ENCODE data around the gene SPSB1.

Gene SPSB1

DNA sequence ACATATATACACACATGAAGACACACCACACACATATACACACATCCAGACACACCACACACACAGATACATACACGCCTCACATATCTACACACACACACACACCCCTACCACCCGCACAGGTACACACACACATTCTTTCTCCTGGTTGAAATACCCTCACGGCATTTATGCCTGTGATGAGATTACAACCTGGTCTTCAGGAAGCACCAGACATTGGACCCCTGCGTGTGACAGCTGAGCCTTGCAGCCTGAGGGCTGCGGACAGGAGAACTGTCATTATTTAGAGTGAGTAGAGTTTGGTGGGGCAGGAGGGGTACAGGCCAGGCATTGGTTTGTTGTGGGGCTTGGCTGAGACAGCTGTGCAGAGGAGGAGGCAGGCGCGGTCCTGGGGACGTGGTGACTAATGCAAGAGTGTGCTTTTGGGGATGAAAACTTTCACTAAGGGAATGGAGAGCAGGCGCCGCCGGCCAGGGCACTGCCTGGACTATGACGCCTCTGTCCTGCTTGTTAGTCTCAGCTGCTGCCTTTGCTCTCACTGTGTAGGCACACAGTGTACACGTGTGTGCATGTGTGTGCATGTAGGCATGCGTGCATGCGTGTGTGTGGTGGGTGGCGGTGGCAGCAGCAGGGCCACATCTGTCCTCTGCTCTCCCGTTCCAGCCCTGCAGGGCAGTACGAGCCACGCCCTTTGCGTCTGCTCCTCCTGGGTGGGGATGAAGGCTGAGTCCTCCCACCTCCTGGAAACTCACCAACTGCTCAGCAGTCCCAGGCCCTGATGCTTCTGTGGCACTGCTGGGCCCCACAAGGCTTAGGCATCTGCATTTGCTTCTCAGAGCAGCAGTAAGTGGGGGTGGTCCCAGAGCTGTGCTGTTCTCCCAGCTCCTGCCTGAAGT, 57.6 kb downstream of the SPSB1 start:
- Histone ChIP-seq H3K36me3 (ENCODE audit: control insufficient read depth in 1 of 2, insufficient read depth in 2 of 2, low read length in 2 of 2) (peaks cover 46 to 56% of the 10 kb centered on the region in 2 experiments), H3K18ac (ENCODE audit: low read length) (peak overlapping the region; percentile 37), H2AK5ac (ENCODE audit: low read length) (no peak overlapping the region), H4K91ac (ENCODE audit: low read depth, low read length) (no peak overlapping the region), H2BK12ac (ENCODE audit: low read length) (no peak overlapping the region), H3K9ac (ENCODE audit: low read length) (no peak overlapping the region), H2BK5ac (ENCODE audit: low read depth, low read length, poor library complexity) (no peak overlapping the region), H2BK120ac (ENCODE audit: insufficient read depth, low read length, poor library complexity) (no peak overlapping the region), H3K4me3 (ENCODE audit: low read depth, low read length) (peak overlapping the region; percentile 48), H2AFZ (ENCODE audit: insufficient read depth, low read length, poor library complexity) (no peak overlapping the region), H3K4me2 (ENCODE audit: low read length) (no peak overlapping the region), H3K27me3 (ENCODE audit: insufficient read depth, low read length) (no peaks in the 10 kb centered on the region), H3K9me3 (ENCODE audit: insufficient read depth, low read depth, low read length) (peaks cover 7% of the 10 kb centered on the region), H3K79me2 (ENCODE audit: control insufficient read depth, insufficient read depth, low read length, poor library complexity) (peaks cover 35% of the 10 kb centered on the region), H4K8ac (ENCODE audit: low read depth, low read length) (no peak overlapping the region), H3K4me1 (ENCODE audit: control insufficient read depth in 1 of 2, insufficient read depth in 2 of 2, low read length in 2 of 2) (peaks cover 23 to 42% of the 10 kb centered on the region in 2 experiments), H3K23ac (ENCODE audit: low read length) (peak overlapping the region; percentile 64), H3K79me1 (ENCODE audit: low read length) (no peaks in the 10 kb centered on the region), H3K4ac (ENCODE audit: low read depth, low read length) (peak overlapping the region; percentile 40), H3K14ac (ENCODE audit: low read length) (no peak overlapping the region), H3K27ac (ENCODE audit: low read depth, low read length) (no peak overlapping the region), H4K12ac (ENCODE audit: low read depth, low read length) (no peak overlapping the region)
- DNase-seq, result peak; percentile 70 to 72
- 100% methylated on average over 2 of the region's 20 CpGs for WGBS (ENCODE audit: extremely low coverage, insufficient coverage, insufficient read length)

DNA sequence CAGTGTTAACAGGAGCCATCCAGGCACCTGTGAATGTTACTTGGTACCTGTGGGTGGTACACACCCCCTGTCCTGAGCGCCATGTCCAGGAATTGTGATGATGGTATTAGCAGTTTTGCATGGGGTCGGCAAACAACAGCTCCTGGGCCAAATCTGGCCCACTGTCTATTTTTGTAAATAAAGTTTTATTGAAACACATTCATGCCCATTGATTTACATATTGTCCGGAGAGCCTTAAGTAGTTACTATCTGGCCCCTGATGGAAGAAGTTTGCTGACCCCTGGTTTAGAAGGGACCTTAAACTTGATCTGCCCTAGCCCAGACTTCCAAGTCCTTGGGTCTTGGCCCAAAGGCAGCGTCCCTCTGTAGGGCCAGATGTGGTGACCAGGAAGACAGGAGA, 58.3 kb downstream of the SPSB1 start:
- Histone ChIP-seq H4K8ac (ENCODE audit: low read depth, low read length) (no peak overlapping the region), H4K12ac (ENCODE audit: low read depth, low read length) (no peak overlapping the region), H3K9me3 (ENCODE audit: insufficient read depth, low read depth, low read length) (peaks cover 9% of the 10 kb centered on the region), H3K4ac (ENCODE audit: low read depth, low read length) (peak overlapping the region; percentile 68), H3K18ac (ENCODE audit: low read length) (no peak overlapping the region), H3K14ac (ENCODE audit: low read length) (no peak overlapping the region), H2BK5ac (ENCODE audit: low read depth, low read length, poor library complexity) (no peak overlapping the region), H3K4me1 (ENCODE audit: control insufficient read depth in 1 of 2, insufficient read depth in 2 of 2, low read length in 2 of 2) (peaks cover 19 to 36% of the 10 kb centered on the region in 2 experiments), H3K36me3 (ENCODE audit: control insufficient read depth in 1 of 2, insufficient read depth in 2 of 2, low read length in 2 of 2) (peaks cover 50 to 63% of the 10 kb centered on the region in 2 experiments), H3K9ac (ENCODE audit: low read length) (no peak overlapping the region), H4K91ac (ENCODE audit: low read depth, low read length) (no peak overlapping the region), H2AK5ac (ENCODE audit: low read length) (no peak overlapping the region), H3K4me3 (ENCODE audit: low read depth, low read length) (no peak overlapping the region), H2BK120ac (ENCODE audit: insufficient read depth, low read length, poor library complexity) (no peak overlapping the region), H3K27me3 (ENCODE audit: insufficient read depth, low read length) (no peaks in the 10 kb centered on the region), H2AFZ (ENCODE audit: insufficient read depth, low read length, poor library complexity) (no peak overlapping the region), H3K27ac (ENCODE audit: low read depth, low read length) (no peak overlapping the region), H2BK12ac (ENCODE audit: low read length) (no peak overlapping the region), H3K79me1 (ENCODE audit: low read length) (no peaks in the 10 kb centered on the region), H3K4me2 (ENCODE audit: low read length) (no peak overlapping the region), H3K79me2 (ENCODE audit: control insufficient read depth, insufficient read depth, low read length, poor library complexity) (peaks cover 33% of the 10 kb centered on the region), H3K23ac (ENCODE audit: low read length) (no peak overlapping the region)
- DNase-seq, result no peak
- no CpG with 5 or more reads among the region's 4 CpGs for WGBS (ENCODE audit: extremely low coverage, insufficient coverage, insufficient read length)

DNA sequence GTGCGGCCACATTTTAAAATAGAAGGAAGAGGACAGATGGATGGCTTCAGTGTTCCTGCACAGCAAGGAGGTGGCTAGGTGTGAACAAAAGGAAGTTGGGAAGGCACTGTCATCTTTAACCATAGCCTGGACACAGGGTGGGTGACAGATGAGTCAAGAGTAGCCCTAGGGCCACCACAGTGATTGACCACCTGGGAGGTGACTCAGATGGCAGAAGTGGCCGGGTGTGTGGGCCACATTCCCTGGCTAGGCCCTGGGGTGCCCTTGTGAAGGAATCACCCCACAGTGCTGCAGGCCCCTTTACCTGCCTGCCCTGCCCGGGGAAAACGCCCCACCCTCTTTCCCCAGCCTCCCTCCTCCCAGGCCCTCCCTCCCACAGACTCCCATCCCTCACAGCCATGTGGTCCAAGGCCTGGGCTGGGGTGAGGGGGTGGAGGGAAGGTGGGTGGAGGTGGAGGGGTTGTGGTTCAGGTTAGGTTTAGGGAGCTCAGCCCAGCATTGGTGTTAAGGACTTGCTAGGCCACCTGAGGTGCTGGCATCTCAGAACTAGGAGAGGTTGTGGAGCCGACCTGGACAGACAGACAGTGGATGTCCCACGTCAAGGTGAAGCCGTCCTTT, 59.1 kb downstream of the SPSB1 start:
- no peak overlapping the region for H4K91ac ChIP-seq (ENCODE audit: low read depth, low read length)
- DNase-seq, result no peak
- no peak overlapping the region for H3K4me2 ChIP-seq (ENCODE audit: low read length)
- no peak overlapping the region for H2AK5ac ChIP-seq (ENCODE audit: low read length)
- H3K4ac ChIP-seq (ENCODE audit: low read depth, low read length), result peak overlapping the region; percentile 68
- H3K27me3 ChIP-seq (ENCODE audit: insufficient read depth, low read length), result no peaks in the 10 kb centered on the region
- H3K18ac ChIP-seq (ENCODE audit: low read length), result peak overlapping the region; percentile 31
- H3K14ac ChIP-seq (ENCODE audit: low read length), result no peak overlapping the region
- no peak overlapping the region for H3K9ac ChIP-seq (ENCODE audit: low read length)
- no peak overlapping the region for H2BK120ac ChIP-seq (ENCODE audit: insufficient read depth, low read length, poor library complexity)
- peak overlapping the region; percentile 5 for H4K8ac ChIP-seq (ENCODE audit: low read depth, low read length)
- peaks cover 12% of the 10 kb centered on the region for H3K9me3 ChIP-seq (ENCODE audit: insufficient read depth, low read depth, low read length)
- no peak overlapping the region for H2BK12ac ChIP-seq (ENCODE audit: low read length)
- H2BK5ac ChIP-seq (ENCODE audit: low read depth, low read length, poor library complexity), result no peak overlapping the region
- H3K79me2 ChIP-seq (ENCODE audit: control insufficient read depth, insufficient read depth, low read length, poor library complexity), result peaks cover 33% of the 10 kb centered on the region
- H3K23ac ChIP-seq (ENCODE audit: low read length), result no peak overlapping the region
- WGBS (ENCODE audit: extremely low coverage, insufficient coverage, insufficient read length), result no CpG with 5 or more reads among the region's 7 CpGs
- peaks cover 57 to 68% of the 10 kb centered on the region in 2 experiments for H3K36me3 ChIP-seq (ENCODE audit: control insufficient read depth in 1 of 2, insufficient read depth in 2 of 2, low read length in 2 of 2)
- H3K4me3 ChIP-seq (ENCODE audit: low read depth, low read length), result no peak overlapping the region
- H4K12ac ChIP-seq (ENCODE audit: low read depth, low read length), result no peak overlapping the region
- peaks cover 19 to 36% of the 10 kb centered on the region in 2 experiments for H3K4me1 ChIP-seq (ENCODE audit: control insufficient read depth in 1 of 2, insufficient read depth in 2 of 2, low read length in 2 of 2)
- no peak overlapping the region for H2AFZ ChIP-seq (ENCODE audit: insufficient read depth, low read length, poor library complexity)
- H3K79me1 ChIP-seq (ENCODE audit: low read length), result no peaks in the 10 kb centered on the region
- no peak overlapping the region for H3K27ac ChIP-seq (ENCODE audit: low read depth, low read length)

DNA sequence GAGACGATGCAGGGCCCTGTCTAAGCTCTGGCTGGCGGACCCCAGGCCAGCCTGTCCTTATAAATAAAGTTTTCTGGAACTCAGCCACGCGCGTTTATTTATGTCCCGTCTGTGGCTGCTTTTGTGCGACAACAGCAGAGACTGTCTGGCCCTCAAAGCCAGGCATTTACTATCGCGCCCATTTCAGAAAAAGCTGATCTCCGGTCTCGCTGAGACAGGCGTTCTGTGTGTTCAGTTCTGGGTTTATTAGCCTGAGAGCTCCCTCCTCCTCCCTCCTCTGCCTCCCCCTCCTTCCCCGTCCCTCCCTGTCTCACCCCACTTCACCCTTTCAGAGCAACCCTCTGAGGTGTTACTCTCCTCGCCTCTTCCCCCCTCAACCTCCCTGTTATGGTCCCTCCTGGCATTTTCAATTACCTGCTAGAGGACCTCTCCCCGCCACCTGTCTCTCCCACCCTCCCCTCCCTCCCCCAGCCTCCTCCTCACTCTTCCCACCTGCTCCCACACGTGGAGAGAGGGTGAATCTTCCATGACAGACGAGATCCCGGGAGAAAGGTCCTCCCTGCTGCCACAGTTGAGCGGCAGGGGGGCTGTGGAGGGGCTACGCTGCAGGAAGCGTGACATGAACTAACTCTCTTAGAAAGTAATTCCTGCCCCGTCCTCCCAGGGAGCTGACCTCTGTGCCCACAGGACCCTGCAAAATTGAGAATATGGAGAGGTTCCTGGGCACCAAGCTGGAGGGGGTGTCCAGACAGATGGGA, 59.9 kb downstream of the SPSB1 start:
- no peak overlapping the region for H3K23ac ChIP-seq (ENCODE audit: low read length)
- no peaks in the 10 kb centered on the region for H3K79me1 ChIP-seq (ENCODE audit: low read length)
- no peak overlapping the region for H2BK120ac ChIP-seq (ENCODE audit: insufficient read depth, low read length, poor library complexity)
- peaks cover 34% of the 10 kb centered on the region for H3K79me2 ChIP-seq (ENCODE audit: control insufficient read depth, insufficient read depth, low read length, poor library complexity)
- H2AFZ ChIP-seq (ENCODE audit: insufficient read depth, low read length, poor library complexity), result no peak overlapping the region
- peak overlapping the region; percentile 68 for H3K4ac ChIP-seq (ENCODE audit: low read depth, low read length)
- no peak overlapping the region for H3K4me3 ChIP-seq (ENCODE audit: low read depth, low read length)
- H2BK5ac ChIP-seq (ENCODE audit: low read depth, low read length, poor library complexity), result no peak overlapping the region
- H3K36me3 ChIP-seq (ENCODE audit: control insufficient read depth in 1 of 2, insufficient read depth in 2 of 2, low read length in 2 of 2), result peaks cover 61 to 72% of the 10 kb centered on the region in 2 experiments
- peaks cover 12% of the 10 kb centered on the region for H3K9me3 ChIP-seq (ENCODE audit: insufficient read depth, low read depth, low read length)
- H3K18ac ChIP-seq (ENCODE audit: low read length), result no peak overlapping the region
- H4K91ac ChIP-seq (ENCODE audit: low read depth, low read length), result no peak overlapping the region
- no peak overlapping the region for H2AK5ac ChIP-seq (ENCODE audit: low read length)
- no CpG with 5 or more reads among the region's 22 CpGs for WGBS (ENCODE audit: extremely low coverage, insufficient coverage, insufficient read length)
- no peak overlapping the region for H3K27ac ChIP-seq (ENCODE audit: low read depth, low read length)
- H3K4me1 ChIP-seq (ENCODE audit: control insufficient read depth in 1 of 2, insufficient read depth in 2 of 2, low read length in 2 of 2), result peaks cover 19 to 37% of the 10 kb centered on the region in 2 experiments
- no peak overlapping the region for H3K4me2 ChIP-seq (ENCODE audit: low read length)
- H2BK12ac ChIP-seq (ENCODE audit: low read length), result no peak overlapping the region
- no peak overlapping the region for H3K9ac ChIP-seq (ENCODE audit: low read length)
- no peak overlapping the region for H3K14ac ChIP-seq (ENCODE audit: low read length)
- H3K27me3 ChIP-seq (ENCODE audit: insufficient read depth, low read length), result no peaks in the 10 kb centered on the region
- no peak overlapping the region for H4K12ac ChIP-seq (ENCODE audit: low read depth, low read length)
- H4K8ac ChIP-seq (ENCODE audit: low read depth, low read length), result no peak overlapping the region
- no peak for DNase-seq
